ENCODE data around the gene SUMO3. TPM values are rescaled to one million over a fixed set of nuclear protein-coding genes. Genes with fewer than 3 reads are reported as not detected.

Gene SUMO3
- polyA plus RNA-seq, 1 donor (not counting 4 experiments of a cell fraction or from before 2014, with no cell fraction given), result 115 TPM

DNA sequence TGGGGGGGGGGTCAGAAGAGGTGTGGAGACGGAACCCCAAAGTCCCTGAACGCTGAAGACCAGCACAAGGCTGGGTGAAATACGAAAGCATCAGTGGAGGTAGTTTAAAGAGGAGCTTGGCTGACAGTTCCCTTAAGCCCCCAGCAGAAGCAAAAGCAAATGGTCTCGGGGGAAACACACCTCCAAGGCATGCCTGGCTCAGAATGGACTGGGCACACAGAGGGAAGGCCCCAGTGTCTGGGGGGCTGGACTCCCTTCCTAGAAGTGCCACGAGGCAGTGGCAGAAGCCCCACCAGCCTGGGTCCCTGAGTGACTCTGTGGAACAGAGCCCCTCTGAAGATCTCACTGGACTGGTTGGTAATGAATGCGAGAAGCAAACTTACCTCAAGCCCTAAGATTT lies 60.1 kb downstream of the SUMO3 start:
- Histone ChIP-seq H3K9ac (ENCODE audit: control insufficient read depth, extremely low read depth, insufficient read depth, low read length) (no peak overlapping the region), H3K4me2 (ENCODE audit: control insufficient read depth, extremely low read depth, insufficient read depth, low read depth, low read length) (no peak overlapping the region), H3K27me3 (ENCODE audit: control insufficient read depth, extremely low read depth, insufficient read depth, low read length) (no peaks in the 10 kb centered on the region), H3K9me3 (ENCODE audit: control insufficient read depth, low read depth, low read length) (no peaks in the 10 kb centered on the region), H3K36me3 (ENCODE audit: control insufficient read depth in 2 of 2, extremely low read depth in 1 of 2, insufficient read depth in 2 of 2, low read length in 2 of 2) (no peaks in the 10 kb centered on the region), H2AFZ (ENCODE audit: control insufficient read depth, low read length) (no peak overlapping the region), H3K27ac (ENCODE audit: control insufficient read depth, insufficient read depth, low read length) (no peak overlapping the region), H3K4me3 (ENCODE audit: control insufficient read depth in 2 of 3, extremely low read depth in 1 of 3, insufficient read depth in 2 of 3, low read depth in 1 of 3, low read length in 3 of 3) (no peak overlapping the region), H4K20me1 (ENCODE audit: control insufficient read depth, extremely low read depth, insufficient read depth, low read length) (no peaks in the 10 kb centered on the region), H3K79me2 (ENCODE audit: control insufficient read depth, insufficient read depth, low read length) (no peaks in the 10 kb centered on the region), H3K4me1 (ENCODE audit: control insufficient read depth, extremely low read depth, insufficient read depth, low read length) (peaks cover 17% of the 10 kb centered on the region), H3K9me1 (ENCODE audit: control insufficient read depth, extremely low read depth, insufficient read depth, low read length) (no peaks in the 10 kb centered on the region)
- FAIRE-seq, result no peak
- dilution Hi-C loops (cut with MboI; ENCODE audit: extremely low pct_ligation_motif_present, low sequenced_read_pairs), result no loop called here
- no peak for DNase-seq (ENCODE audit: low read depth, low spot score)
- TF ChIP-seq EZH2 (IDR thresholded peaks at IDR 0.05; ENCODE audit: low read length), result no peak
- TF ChIP-seq, protein P1, sequence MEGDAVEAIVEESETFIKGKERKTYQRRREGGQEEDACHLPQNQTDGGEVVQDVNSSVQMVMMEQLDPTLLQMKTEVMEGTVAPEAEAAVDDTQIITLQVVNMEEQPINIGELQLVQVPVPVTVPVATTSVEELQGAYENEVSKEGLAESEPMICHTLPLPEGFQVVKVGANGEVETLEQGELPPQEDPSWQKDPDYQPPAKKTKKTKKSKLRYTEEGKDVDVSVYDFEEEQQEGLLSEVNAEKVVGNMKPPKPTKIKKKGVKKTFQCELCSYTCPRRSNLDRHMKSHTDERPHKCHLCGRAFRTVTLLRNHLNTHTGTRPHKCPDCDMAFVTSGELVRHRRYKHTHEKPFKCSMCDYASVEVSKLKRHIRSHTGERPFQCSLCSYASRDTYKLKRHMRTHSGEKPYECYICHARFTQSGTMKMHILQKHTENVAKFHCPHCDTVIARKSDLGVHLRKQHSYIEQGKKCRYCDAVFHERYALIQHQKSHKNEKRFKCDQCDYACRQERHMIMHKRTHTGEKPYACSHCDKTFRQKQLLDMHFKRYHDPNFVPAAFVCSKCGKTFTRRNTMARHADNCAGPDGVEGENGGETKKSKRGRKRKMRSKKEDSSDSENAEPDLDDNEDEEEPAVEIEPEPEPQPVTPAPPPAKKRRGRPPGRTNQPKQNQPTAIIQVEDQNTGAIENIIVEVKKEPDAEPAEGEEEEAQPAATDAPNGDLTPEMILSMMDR (optimal IDR thresholded peaks at IDR 0.05 in 1 of 3, IDR thresholded peaks at IDR 0.05 in 1 of 3, conservative IDR thresholded peaks at IDR 0.05 in 1 of 3; ENCODE audit: extremely low read depth in 1 of 3, insufficient read depth in 2 of 3, low read length in 3 of 3), result no peak

DNA sequence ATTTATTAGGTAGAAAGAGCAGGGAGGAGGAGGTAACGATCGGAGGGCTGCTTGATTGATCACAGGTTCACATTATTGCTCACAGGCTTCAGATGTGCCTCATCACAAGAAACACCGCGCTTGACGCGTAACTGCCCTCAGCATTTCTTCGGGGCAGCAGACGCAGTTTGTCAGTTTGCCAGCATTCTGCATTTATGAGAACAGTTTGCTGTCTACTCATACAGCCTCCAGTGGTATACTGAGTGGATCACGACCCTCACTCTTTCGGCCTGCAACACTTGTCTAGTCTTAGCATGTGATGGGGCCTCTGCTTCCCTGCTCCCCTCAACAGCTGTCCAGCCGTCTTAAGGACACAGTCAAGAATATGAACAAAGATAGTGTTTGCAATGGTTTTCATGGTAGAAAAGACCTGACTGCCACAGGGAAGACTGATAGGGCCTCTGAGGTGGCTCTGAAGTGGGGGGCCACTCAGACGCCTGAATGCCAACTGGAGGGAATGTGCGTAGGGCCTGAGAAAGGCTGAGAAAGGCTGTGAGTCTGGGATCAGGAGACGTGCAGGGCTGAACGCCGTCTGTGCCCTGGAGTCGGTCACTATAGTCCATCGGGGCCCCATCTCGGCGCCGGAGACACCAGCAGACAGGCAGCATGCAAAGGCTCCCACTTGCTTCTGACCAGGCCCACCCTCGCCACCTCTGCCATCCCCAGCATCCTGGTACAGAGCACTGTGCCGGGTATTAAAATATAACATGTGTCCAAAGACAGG lies 61.3 kb downstream of the SUMO3 start:
- Histone ChIP-seq H3K36me3 (ENCODE audit: control insufficient read depth in 2 of 2, extremely low read depth in 1 of 2, insufficient read depth in 2 of 2, low read length in 2 of 2) (no peaks in the 10 kb centered on the region), H3K4me2 (ENCODE audit: control insufficient read depth, extremely low read depth, insufficient read depth, low read depth, low read length) (no peak overlapping the region), H3K9me1 (ENCODE audit: control insufficient read depth, extremely low read depth, insufficient read depth, low read length) (no peaks in the 10 kb centered on the region), H3K4me3 (ENCODE audit: control insufficient read depth in 2 of 3, extremely low read depth in 1 of 3, insufficient read depth in 2 of 3, low read depth in 1 of 3, low read length in 3 of 3) (no peak overlapping the region), H2AFZ (ENCODE audit: control insufficient read depth, low read length) (no peak overlapping the region), H3K27me3 (ENCODE audit: control insufficient read depth, extremely low read depth, insufficient read depth, low read length) (no peaks in the 10 kb centered on the region), H3K27ac (ENCODE audit: control insufficient read depth, insufficient read depth, low read length) (no peak overlapping the region), H3K9ac (ENCODE audit: control insufficient read depth, extremely low read depth, insufficient read depth, low read length) (no peak overlapping the region), H4K20me1 (ENCODE audit: control insufficient read depth, extremely low read depth, insufficient read depth, low read length) (no peaks in the 10 kb centered on the region), H3K4me1 (ENCODE audit: control insufficient read depth, extremely low read depth, insufficient read depth, low read length) (peaks cover 23% of the 10 kb centered on the region), H3K79me2 (ENCODE audit: control insufficient read depth, insufficient read depth, low read length) (no peaks in the 10 kb centered on the region), H3K9me3 (ENCODE audit: control insufficient read depth, low read depth, low read length) (no peaks in the 10 kb centered on the region)
- FAIRE-seq, result no peak
- dilution Hi-C loops (cut with MboI; ENCODE audit: extremely low pct_ligation_motif_present, low sequenced_read_pairs), result no loop called here
- no peak for DNase-seq (ENCODE audit: low read depth, low spot score)
- no peak for TF ChIP-seq EZH2 (IDR thresholded peaks at IDR 0.05; ENCODE audit: low read length)
- TF ChIP-seq, protein P1 (optimal IDR thresholded peaks at IDR 0.05 in 1 of 3, IDR thresholded peaks at IDR 0.05 in 1 of 3, conservative IDR thresholded peaks at IDR 0.05 in 1 of 3; ENCODE audit: extremely low read depth in 1 of 3, insufficient read depth in 2 of 3, low read length in 3 of 3), result no peak

Other genes with a start within 250 kb of the SUMO3 start
- gene KRTAP10-4, start 244.3 kb downstream of the SUMO3 start, polyA plus RNA-seq, result 0.06 TPM in 1 of 3 replicates, not detected in the others
- gene KRTAP10-5, start 237.5 kb downstream of the SUMO3 start, polyA plus RNA-seq, result not detected in 3 replicates
- not detected in 3 replicates for gene KRTAP10-6, start 225.6 kb downstream of the SUMO3 start, polyA plus RNA-seq
- gene KRTAP10-7, start 217.5 kb downstream of the SUMO3 start, polyA plus RNA-seq, result not detected in 3 replicates
- not detected in 3 replicates for gene KRTAP10-8, start 206.0 kb downstream of the SUMO3 start, polyA plus RNA-seq
- gene KRTAP10-9, start 191.0 kb downstream of the SUMO3 start, polyA plus RNA-seq, result not detected in 3 replicates
- gene KRTAP10-10, start 180.7 kb downstream of the SUMO3 start, polyA plus RNA-seq, result not detected in 3 replicates
- gene KRTAP10-11, start 171.6 kb downstream of the SUMO3 start, polyA plus RNA-seq, result not detected in 3 replicates
- not detected in 3 replicates for gene KRTAP12-4, start 163.4 kb downstream of the SUMO3 start, polyA plus RNA-seq
- gene KRTAP12-3, start 160.1 kb downstream of the SUMO3 start, polyA plus RNA-seq, result not detected in 3 replicates
- not detected in 3 replicates for gene KRTAP12-2, start 151.1 kb downstream of the SUMO3 start, polyA plus RNA-seq
- gene KRTAP12-1, start 135.9 kb downstream of the SUMO3 start, polyA plus RNA-seq, result not detected in 3 replicates
- gene KRTAP10-12, start 120.9 kb downstream of the SUMO3 start, polyA plus RNA-seq, result not detected in 3 replicates
- gene TSPEAR, start 106.5 kb downstream of the SUMO3 start, polyA plus RNA-seq, result 0.07 to 0.12 TPM in 2 of 3 replicates, not detected in the other
- 82.0 to 114 TPM (median 106 TPM) in 3 replicates for gene UBE2G2, start 16.2 kb downstream of the SUMO3 start, polyA plus RNA-seq
- 132 to 140 TPM (median 137 TPM) in 3 replicates for gene PTTG1IP, start 55.6 kb upstream of the SUMO3 start, polyA plus RNA-seq
- 0.55 to 0.86 TPM (median 0.72 TPM) in 3 replicates for gene ITGB2, start 102.8 kb upstream of the SUMO3 start, polyA plus RNA-seq
- 18.5 to 26.8 TPM (median 21.8 TPM) in 3 replicates for gene SLX9, start 122.0 kb upstream of the SUMO3 start, polyA plus RNA-seq